OCI-LY7 (cell line): ENCODE measurements around the gene ACVR1. TPM values are rescaled to one million over a fixed set of nuclear protein-coding genes. Genes with fewer than 3 reads are reported as not detected.

Experiments
- BruUV-seq: library from RNA; stranded (reverse); fragments of 400-500 nt; replicated peaks from 2 replicates; lab custom pipeline; 2021; lab: Mats Ljungman, UMichigan
- CTCF ChIA-PET: fragments of 300-600 bp; sonication (Branson Sonifier 250); formaldehyde crosslinking; loops from one replicate; lab custom pipeline; 2022; ENCODE audit warnings: antibody characterized with exemption; ENCODE audit not compliant: unreplicated experiment; lab: Charles Lee
- POLR2A ChIA-PET: fragments of 300-600 bp; sonication (Branson Sonifier 250); formaldehyde crosslinking; loops from one replicate; lab custom pipeline; 2022; ENCODE audit warnings: antibody characterized with exemption; lab: Charles Lee
- DNase-seq: peaks from one replicate; pipeline ENCODE4 v3.0.0-alpha.2; 2015; ENCODE audit warnings: low spot score
- H2AFZ ChIP-seq: fragments of 200-600 bp; sonication (generic), shearing (Covaris generic); 2 replicates; pipeline ENCODE4 v1.6.1; 2014; ENCODE audit warnings: mild to moderate bottlenecking, antibody characterized with exemption, low read length, moderate library complexity
- H3K27ac ChIP-seq: fragments of 200-600 bp; sonication (generic); 2 replicates; pipeline ENCODE4 v1.5.1; 2014; ENCODE audit warnings: mixed run types, low read depth, mild to moderate bottlenecking, moderate library complexity, low read length, inconsistent platforms; ENCODE audit not compliant: poor library complexity, severe bottlenecking
- H3K36me3 ChIP-seq: fragments of 200-600 bp; sonication (generic); 2 replicates; pipeline ENCODE4 v1.6.1; 2014; ENCODE audit warnings: mild to moderate bottlenecking, antibody characterized with exemption, low read length, moderate library complexity, mixed read lengths; ENCODE audit not compliant: insufficient read depth
- H3K4me1 ChIP-seq: fragments of 200-600 bp; sonication (generic); 2 replicates; pipeline ENCODE4 v1.5.1; 2014; ENCODE audit warnings: mild to moderate bottlenecking, low read length; ENCODE audit not compliant: insufficient read depth, poor library complexity, severe bottlenecking
- H3K4me2 ChIP-seq: fragments of 200-600 bp; sonication (generic); 2 replicates; pipeline ENCODE4 v1.6.1; 2014; ENCODE audit warnings: mild to moderate bottlenecking, low read length
- H3K4me3 ChIP-seq: fragments of 200-600 bp; sonication (generic); 2 replicates; pipeline ENCODE4 v1.5.1; 2014; ENCODE audit warnings: mild to moderate bottlenecking, low read depth, low read length; ENCODE audit not compliant: poor library complexity, severe bottlenecking
- H3K79me2 ChIP-seq: fragments of 200-600 bp; sonication (generic); 2 replicates; pipeline ENCODE4 v1.6.1; 2016; ENCODE audit warnings: low read depth, mild to moderate bottlenecking, low read length, moderate library complexity, mixed read lengths; ENCODE audit not compliant: insufficient read depth
- H3K9me2 ChIP-seq: fragments of 200-600 bp; sonication (generic); 2 replicates; pipeline ENCODE4 v1.6.1; 2016; ENCODE audit warnings: mild to moderate bottlenecking, low read length, mixed read lengths; ENCODE audit not compliant: insufficient read depth
- H3K9me3 ChIP-seq: fragments of 200-600 bp; sonication (generic); 2 replicates; pipeline ENCODE4 v1.6.1; 2014; ENCODE audit warnings: mild to moderate bottlenecking, mixed run types, low read length, mixed read lengths
- H4K20me1 ChIP-seq: fragments of 200-600 bp; sonication (generic); 2 replicates; pipeline ENCODE4 v1.6.1; 2014; ENCODE audit warnings: mild to moderate bottlenecking, antibody characterized with exemption, low read length, moderate library complexity, mixed read lengths; ENCODE audit not compliant: insufficient read depth
- CTCF ChIP-seq: fragments of 200-600 bp; sonication (generic); conservative IDR thresholded peaks from 2 replicates; pipeline ENCODE4 v1.5.1; 2014; ENCODE audit warnings: mild to moderate bottlenecking, antibody characterized with exemption, low read length, moderate library complexity, mixed read lengths
- EZH2phosphoT487 ChIP-seq: fragments of 200-600 bp; sonication (generic); IDR thresholded peaks from 2 replicates; pipeline ENCODE4 v1.6.1; 2018; ENCODE audit warnings: low read depth, borderline replicate concordance, mild to moderate bottlenecking, mixed run types, antibody characterized with exemption, low read length, moderate library complexity, mixed read lengths
- intact Hi-C: fragments of 100-400 bp; cut with micrococcal nuclease; formaldehyde crosslinking; loops from one replicate; pipeline ENCODE4 v1.10.0; 2022; ENCODE audit not compliant: unreplicated experiment
- total RNA-seq, 2 experiments: library from RNA; depleted of rRNA in 1 of 2; stranded (reverse); fragments of >200 nt in 1 of 2; shearing (Covaris generic) in 1 of 2; gene quantifications; 2 replicates each; pipeline ENCODE4 v1.2.3, GENCODE V29; 2014 to 2022

ACVR1 gene
- total RNA-seq, 2 experiments from 2014 or later: 0.13 to 3.9 TPM

- no peaks in the 10 kb centered on the region for H3K79me2 ChIP-seq
- no peaks in the 10 kb centered on the region; the same call in 1 of the 2 replicates for H4K20me1 ChIP-seq
- intact Hi-C loops: no loop called here
- no peak overlapping the region for H2AFZ ChIP-seq
- ChIA-PET CTCF (no interaction called here), POLR2A (interaction anchor here (1.6 kb wide), 1 partner anchor 10 kb away, joined by 5 read pairs; no protein-coding TSS in a partner anchor)
- no peaks in the 10 kb centered on the region for H3K36me3 ChIP-seq
- no peaks in the 10 kb centered on the region for H3K9me2 ChIP-seq
- no peak for DNase-seq
- H3K4me1 ChIP-seq: no peaks in the 10 kb centered on the region
- no peaks in the 10 kb centered on the region for H3K9me3 ChIP-seq
- no peak overlapping the region for H3K4me3 ChIP-seq
- BruUV-seq: no TSS peak
- no peak overlapping the region for H3K27ac ChIP-seq
- TF ChIP-seq CTCF: no peak
- TF ChIP-seq EZH2phosphoT487: no peak
- no peak overlapping the region for H3K4me2 ChIP-seq
Measured at GRCh38 chr2:157789933-157790511, 86.1 kb downstream of the ACVR1 start.

- H3K9me3 ChIP-seq: no peaks in the 10 kb centered on the region
- H3K79me2 ChIP-seq: no peaks in the 10 kb centered on the region
- TF ChIP-seq EZH2phosphoT487 (no peak), CTCF (no peak)
- ChIA-PET CTCF (no interaction called here), POLR2A (interaction anchor here (0.8 to 1.6 kb wide), 2 partner anchors 9 to 15 kb away, joined by 3 to 5 read pairs; no protein-coding TSS in a partner anchor)
- DNase-seq: no peak
- BruUV-seq: no TSS peak
- no peak overlapping the region for H3K4me3 ChIP-seq
- no peaks in the 10 kb centered on the region for H3K4me1 ChIP-seq
- H2AFZ ChIP-seq: no peak overlapping the region
- H3K27ac ChIP-seq: no peak overlapping the region
- no peaks in the 10 kb centered on the region for H3K9me2 ChIP-seq
- no peak overlapping the region for H3K4me2 ChIP-seq
- no peaks in the 10 kb centered on the region; the same call in 1 of the 2 replicates for H4K20me1 ChIP-seq
- intact Hi-C loops: no loop called here
- H3K36me3 ChIP-seq: no peaks in the 10 kb centered on the region
Measured at GRCh38 chr2:157789256-157789655, 86.9 kb downstream of the ACVR1 start.

DNA sequence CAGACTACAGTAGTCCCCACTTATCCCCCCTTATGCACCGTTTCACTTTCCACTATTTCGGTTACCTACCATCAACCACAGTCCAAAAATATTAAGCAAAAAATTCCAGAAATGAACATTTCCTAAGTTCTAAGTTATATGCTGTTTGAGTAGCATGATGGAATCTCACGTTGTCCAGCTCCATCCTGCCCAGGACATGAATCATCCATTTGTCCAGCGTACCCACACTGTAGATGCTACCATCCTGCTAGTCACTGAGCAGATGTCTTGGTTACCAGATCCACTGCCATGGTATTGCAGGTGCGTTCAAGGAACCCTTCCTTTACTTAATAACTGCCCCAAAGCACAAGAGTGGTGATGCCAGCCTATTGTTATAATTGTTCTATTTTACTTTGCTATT is 87.9 kb downstream of the ACVR1 start:
- no peak for DNase-seq
- H3K4me2 ChIP-seq: no peak overlapping the region
- no peaks in the 10 kb centered on the region for H3K9me3 ChIP-seq
- no peaks in the 10 kb centered on the region for H3K4me1 ChIP-seq
- no peaks in the 10 kb centered on the region for H4K20me1 ChIP-seq
- no peaks in the 10 kb centered on the region for H3K36me3 ChIP-seq
- no peak overlapping the region for H2AFZ ChIP-seq
- no peaks in the 10 kb centered on the region for H3K9me2 ChIP-seq
- no peaks in the 10 kb centered on the region for H3K79me2 ChIP-seq
- H3K27ac ChIP-seq: no peak overlapping the region
- intact Hi-C loops: no loop called here
- H3K4me3 ChIP-seq: no peak overlapping the region
- ChIA-PET CTCF (no interaction called here), POLR2A (interaction anchor here (0.7 to 0.9 kb wide), 2 partner anchors 41 to 76 kb away, joined by 3 to 4 read pairs; no protein-coding TSS in a partner anchor)
- BruUV-seq: no TSS peak
- TF ChIP-seq CTCF (no peak), EZH2phosphoT487 (no peak)
